ENCODE measurements around the gene MDM2.

- TF ChIP-seq POLR2A (IDR thresholded peaks at IDR 0.05) (no peak), CTCF (IDR thresholded peaks at IDR 0.05) (no peak)
Measured at GRCh38 chr12:68887641-68888040, 79.7 kb downstream of the MDM2 start.

Data from vagina (tissue), 2 donors.